ENCODE data around the gene PSMB1. TPM values are rescaled to one million over a fixed set of nuclear protein-coding genes. Genes with fewer than 3 reads are reported as not detected.

The PSMB1 gene
- total and polyA plus RNA-seq, 2 experiments from 2014 or later = 357 to 576 TPM

GRCh38 chr6:170535004-170535403 is 18.1 kb downstream of the PSMB1 start:
- Histone ChIP-seq H3F3A (replicated peaks; ENCODE audit: low read depth) (no peaks in the 10 kb centered on the region), H3K4me1 (ENCODE audit: insufficient read depth) (no peaks in the 10 kb centered on the region), H2AFZ (no peak overlapping the region), H3K9me2 (ENCODE audit: insufficient read depth) (no peaks in the 10 kb centered on the region), H4K20me1 (replicated peaks; ENCODE audit: insufficient read depth) (peaks cover 7% of the 10 kb centered on the region; the same call in 1 of the 2 replicates), H3K4me3 (no peak overlapping the region), H3K79me2 (replicated peaks; ENCODE audit: insufficient read depth) (peaks cover 16% of the 10 kb centered on the region), H3K4me2 (no peak overlapping the region), H3K27ac (ENCODE audit: low read depth) (no peak overlapping the region), H3K36me3 (ENCODE audit: insufficient read depth) (peaks cover 27% of the 10 kb centered on the region; the same call in 1 of the 2 replicates), H3K27me3 (ENCODE audit: insufficient read depth) (no peaks in the 10 kb centered on the region)
- H3K36me3 Mint-ChIP-seq (ENCODE audit: low read depth) = peaks cover 63% of the 10 kb centered on the region
- TF ChIP-seq JUNB (IDR thresholded peaks at IDR 0.05; ENCODE audit: unreplicated experiment) (no peak), POLR2AphosphoS5 (IDR thresholded peaks at IDR 0.05; ENCODE audit: low read depth) (no peak), CREB1 (CRISPR knock-in tag; IDR thresholded peaks at IDR 0.05; ENCODE audit: low read depth) (no peak), STAT1 (IDR thresholded peaks at IDR 0.05; ENCODE audit: unreplicated experiment) (no peak), EZH2 (IDR thresholded peaks at IDR 0.05; ENCODE audit: low read depth, unreplicated experiment) (no peak), CTCF (conservative IDR thresholded peaks at IDR 0.05; ENCODE audit: low read depth in 2 of 2) (no peak)
- TF ChIP-seq, protein P1, sequence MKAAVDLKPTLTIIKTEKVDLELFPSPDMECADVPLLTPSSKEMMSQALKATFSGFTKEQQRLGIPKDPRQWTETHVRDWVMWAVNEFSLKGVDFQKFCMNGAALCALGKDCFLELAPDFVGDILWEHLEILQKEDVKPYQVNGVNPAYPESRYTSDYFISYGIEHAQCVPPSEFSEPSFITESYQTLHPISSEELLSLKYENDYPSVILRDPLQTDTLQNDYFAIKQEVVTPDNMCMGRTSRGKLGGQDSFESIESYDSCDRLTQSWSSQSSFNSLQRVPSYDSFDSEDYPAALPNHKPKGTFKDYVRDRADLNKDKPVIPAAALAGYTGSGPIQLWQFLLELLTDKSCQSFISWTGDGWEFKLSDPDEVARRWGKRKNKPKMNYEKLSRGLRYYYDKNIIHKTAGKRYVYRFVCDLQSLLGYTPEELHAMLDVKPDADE (IDR thresholded peaks at IDR 0.05) = no peak
- no peaks in the 10 kb centered on the region for H3K27me3 Mint-ChIP-seq (ENCODE audit: insufficient read depth, low read depth, poor library complexity)
- no peak for ATAC-seq
- no peak overlapping the region for H3K4me3 Mint-ChIP-seq
- H3K9me3 Mint-ChIP-seq = no peaks in the 10 kb centered on the region
- DNase-seq (ENCODE audit: low spot score) = no peak
- H3K27ac Mint-ChIP-seq = no peak overlapping the region
- no peaks in the 10 kb centered on the region for H3K4me1 Mint-ChIP-seq

- no peak overlapping the region for H3K4me2 ChIP-seq
- Mint-ChIP-seq H3K4me3 (no peak overlapping the region), H3K27me3 (ENCODE audit: insufficient read depth, low read depth, poor library complexity) (no peaks in the 10 kb centered on the region), H3K36me3 (ENCODE audit: low read depth) (peaks cover 53% of the 10 kb centered on the region), H3K4me1 (no peaks in the 10 kb centered on the region), H3K9me3 (no peaks in the 10 kb centered on the region), H3K27ac (no peak overlapping the region)
- peaks cover 27% of the 10 kb centered on the region; the same call in 1 of the 2 replicates for H3K36me3 ChIP-seq (ENCODE audit: insufficient read depth)
- no peaks in the 10 kb centered on the region for H3K9me2 ChIP-seq (ENCODE audit: insufficient read depth)
- H3K79me2 ChIP-seq (replicated peaks; ENCODE audit: insufficient read depth) = peaks cover 8% of the 10 kb centered on the region
- H3K4me1 ChIP-seq (ENCODE audit: insufficient read depth) = no peaks in the 10 kb centered on the region
- no peak for ATAC-seq
- H2AFZ ChIP-seq = no peak overlapping the region
- no peak overlapping the region for H3K4me3 ChIP-seq
- H3F3A ChIP-seq (replicated peaks; ENCODE audit: low read depth) = no peaks in the 10 kb centered on the region
- no peaks in the 10 kb centered on the region for H3K27me3 ChIP-seq (ENCODE audit: insufficient read depth)
- H4K20me1 ChIP-seq (replicated peaks; ENCODE audit: insufficient read depth) = peaks cover 7% of the 10 kb centered on the region; the same call in 1 of the 2 replicates
- no peak overlapping the region for H3K27ac ChIP-seq (ENCODE audit: low read depth)
- DNase-seq (ENCODE audit: low spot score) = no peak
- TF ChIP-seq EZH2phosphoT487 (IDR thresholded peaks at IDR 0.05; ENCODE audit: unreplicated experiment) = no peak
- TF ChIP-seq, protein P2, sequence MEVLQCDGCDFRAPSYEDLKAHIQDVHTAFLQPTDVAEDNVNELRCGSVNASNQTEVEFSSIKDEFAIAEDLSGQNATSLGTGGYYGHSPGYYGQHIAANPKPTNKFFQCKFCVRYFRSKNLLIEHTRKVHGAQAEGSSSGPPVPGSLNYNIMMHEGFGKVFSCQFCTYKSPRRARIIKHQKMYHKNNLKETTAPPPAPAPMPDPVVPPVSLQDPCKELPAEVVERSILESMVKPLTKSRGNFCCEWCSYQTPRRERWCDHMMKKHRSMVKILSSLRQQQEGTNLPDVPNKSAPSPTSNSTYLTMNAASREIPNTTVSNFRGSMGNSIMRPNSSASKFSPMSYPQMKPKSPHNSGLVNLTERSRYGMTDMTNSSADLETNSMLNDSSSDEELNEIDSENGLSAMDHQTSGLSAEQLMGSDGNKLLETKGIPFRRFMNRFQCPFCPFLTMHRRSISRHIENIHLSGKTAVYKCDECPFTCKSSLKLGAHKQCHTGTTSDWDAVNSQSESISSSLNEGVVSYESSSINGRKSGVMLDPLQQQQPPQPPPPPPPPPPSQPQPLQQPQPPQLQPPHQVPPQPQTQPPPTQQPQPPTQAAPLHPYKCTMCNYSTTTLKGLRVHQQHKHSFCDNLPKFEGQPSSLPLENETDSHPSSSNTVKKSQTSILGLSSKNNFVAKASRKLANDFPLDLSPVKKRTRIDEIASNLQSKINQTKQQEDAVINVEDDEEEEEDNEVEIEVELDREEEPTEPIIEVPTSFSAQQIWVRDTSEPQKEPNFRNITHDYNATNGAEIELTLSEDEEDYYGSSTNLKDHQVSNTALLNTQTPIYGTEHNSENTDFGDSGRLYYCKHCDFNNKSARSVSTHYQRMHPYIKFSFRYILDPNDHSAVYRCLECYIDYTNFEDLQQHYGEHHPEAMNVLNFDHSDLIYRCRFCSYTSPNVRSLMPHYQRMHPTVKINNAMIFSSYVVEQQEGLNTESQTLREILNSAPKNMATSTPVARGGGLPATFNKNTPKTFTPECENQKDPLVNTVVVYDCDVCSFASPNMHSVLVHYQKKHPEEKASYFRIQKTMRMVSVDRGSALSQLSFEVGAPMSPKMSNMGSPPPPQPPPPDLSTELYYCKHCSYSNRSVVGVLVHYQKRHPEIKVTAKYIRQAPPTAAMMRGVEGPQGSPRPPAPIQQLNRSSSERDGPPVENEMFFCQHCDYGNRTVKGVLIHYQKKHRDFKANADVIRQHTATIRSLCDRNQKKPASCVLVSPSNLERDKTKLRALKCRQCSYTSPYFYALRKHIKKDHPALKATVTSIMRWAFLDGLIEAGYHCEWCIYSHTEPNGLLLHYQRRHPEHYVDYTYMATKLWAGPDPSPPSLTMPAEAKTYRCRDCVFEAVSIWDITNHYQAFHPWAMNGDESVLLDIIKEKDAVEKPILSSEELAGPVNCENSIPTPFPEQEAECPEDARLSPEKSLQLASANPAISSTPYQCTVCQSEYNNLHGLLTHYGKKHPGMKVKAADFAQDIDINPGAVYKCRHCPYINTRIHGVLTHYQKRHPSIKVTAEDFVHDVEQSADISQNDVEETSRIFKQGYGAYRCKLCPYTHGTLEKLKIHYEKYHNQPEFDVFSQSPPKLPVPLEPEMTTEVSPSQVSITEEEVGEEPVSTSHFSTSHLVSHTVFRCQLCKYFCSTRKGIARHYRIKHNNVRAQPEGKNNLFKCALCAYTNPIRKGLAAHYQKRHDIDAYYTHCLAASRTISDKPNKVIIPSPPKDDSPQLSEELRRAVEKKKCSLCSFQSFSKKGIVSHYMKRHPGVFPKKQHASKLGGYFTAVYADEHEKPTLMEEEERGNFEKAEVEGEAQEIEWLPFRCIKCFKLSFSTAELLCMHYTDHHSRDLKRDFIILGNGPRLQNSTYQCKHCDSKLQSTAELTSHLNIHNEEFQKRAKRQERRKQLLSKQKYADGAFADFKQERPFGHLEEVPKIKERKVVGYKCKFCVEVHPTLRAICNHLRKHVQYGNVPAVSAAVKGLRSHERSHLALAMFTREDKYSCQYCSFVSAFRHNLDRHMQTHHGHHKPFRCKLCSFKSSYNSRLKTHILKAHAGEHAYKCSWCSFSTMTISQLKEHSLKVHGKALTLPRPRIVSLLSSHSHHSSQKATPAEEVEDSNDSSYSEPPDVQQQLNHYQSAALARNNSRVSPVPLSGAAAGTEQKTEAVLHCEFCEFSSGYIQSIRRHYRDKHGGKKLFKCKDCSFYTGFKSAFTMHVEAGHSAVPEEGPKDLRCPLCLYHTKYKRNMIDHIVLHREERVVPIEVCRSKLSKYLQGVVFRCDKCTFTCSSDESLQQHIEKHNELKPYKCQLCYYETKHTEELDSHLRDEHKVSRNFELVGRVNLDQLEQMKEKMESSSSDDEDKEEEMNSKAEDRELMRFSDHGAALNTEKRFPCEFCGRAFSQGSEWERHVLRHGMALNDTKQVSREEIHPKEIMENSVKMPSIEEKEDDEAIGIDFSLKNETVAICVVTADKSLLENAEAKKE (CRISPR knock-in tag; IDR thresholded peaks at IDR 0.05) = no peak
- TF ChIP-seq, protein P1 (IDR thresholded peaks at IDR 0.05) = no peak
- no peak for TF ChIP-seq NANOG (IDR thresholded peaks at IDR 0.05; ENCODE audit: borderline replicate concordance)
These were observed 19.3 kb downstream of the PSMB1 start for GRCh38 chr6:170533792-170534191.
